Inferior parietal cortex (tissue), 1 donor: ENCODE measurements around the gene DNM3.

Experiments used
- DNase-seq: peaks from one replicate; pipeline ENCODE4 v3.0.0-alpha.2; 2016; ENCODE audit errors: extremely low spot score

The DNM3 gene

DNA sequence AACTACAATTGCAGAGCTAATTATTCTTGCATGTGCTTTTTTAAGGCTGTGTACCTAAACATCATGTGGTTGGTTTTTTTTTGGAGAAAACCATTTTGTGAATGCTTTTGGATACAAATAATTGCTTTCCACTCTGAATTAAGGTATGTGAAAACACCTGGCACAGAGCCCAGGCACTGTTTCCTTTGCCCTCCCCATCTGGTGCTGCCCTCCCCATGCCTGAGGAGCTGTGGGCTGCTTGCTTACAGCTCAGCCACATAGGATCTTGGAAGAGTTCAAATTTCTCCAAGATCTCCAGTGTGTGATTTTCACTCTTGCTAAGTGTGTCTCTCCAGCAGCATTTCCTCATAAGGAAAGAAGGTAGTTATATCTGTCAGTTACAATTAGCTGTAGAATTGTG lies 27.8 kb downstream of the DNM3 start:
- DNase-seq, result no peak

DNA sequence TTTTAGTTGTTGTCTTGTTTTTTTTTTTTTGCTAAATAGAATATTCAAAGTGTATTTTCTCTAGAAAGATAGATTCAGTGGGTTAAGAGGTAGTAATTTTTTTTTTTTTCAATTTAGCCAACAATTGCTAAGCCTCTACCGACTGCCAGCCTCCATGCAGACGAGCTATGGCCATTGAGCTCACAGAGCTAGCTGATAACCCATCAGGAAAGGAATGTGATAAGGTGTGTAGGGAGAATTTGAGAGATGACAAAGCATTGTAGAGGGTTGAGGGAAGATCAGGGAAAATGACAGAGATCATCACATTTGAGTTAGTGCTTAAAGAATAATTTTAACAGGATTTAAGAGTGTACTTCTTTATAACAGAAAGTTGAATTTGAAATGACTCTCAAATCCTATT lies 30.6 kb downstream of the DNM3 start:
- no peak for DNase-seq

GRCh38 chr1:171872430-171872829 lies 31.1 kb downstream of the DNM3 start:
- no peak for DNase-seq

DNA sequence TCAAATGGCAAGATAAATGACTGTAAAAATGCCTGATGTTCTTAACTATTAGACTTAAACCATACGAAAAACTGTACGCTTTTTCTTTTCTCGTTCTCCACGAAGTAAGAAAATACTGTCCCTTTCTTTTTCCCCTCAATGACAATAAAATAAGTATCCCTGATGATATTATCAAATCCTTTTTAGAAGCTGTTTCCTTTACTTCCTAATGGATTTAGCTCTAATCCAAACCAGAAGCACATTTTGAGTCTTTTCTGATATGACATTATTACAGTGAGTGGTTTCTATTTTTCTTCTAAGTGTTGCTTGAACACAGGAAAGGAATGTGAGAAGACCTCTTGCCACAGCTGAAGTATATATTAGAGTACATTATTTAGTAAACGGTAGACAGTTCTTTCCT lies 32.4 kb downstream of the DNM3 start:
- no peak for DNase-seq

GRCh38 chr1:171877701-171878100 lies 36.4 kb downstream of the DNM3 start:
- no peak for DNase-seq

- DNase-seq, result no peak
These were observed 38.3 kb downstream of the DNM3 start for GRCh38 chr1:171879556-171879955.

DNA sequence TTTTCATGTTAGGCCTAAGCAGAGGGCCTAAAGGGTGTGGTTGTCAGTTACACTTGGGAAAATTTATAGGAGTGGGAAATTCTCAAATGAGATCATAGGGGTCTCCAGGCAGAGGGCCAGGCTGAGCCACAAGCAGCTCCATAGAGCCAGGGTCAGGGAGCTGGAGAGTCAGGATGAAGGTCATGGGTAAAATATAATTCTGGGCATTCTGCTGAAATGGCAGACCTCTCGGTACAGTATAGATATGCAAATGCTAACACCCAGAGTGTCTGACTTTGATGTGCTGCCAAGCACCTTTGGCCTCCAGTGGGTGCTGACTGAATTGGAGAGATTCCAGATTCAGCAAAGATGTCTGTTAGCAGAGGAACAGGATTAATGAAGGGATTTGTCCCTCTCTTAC lies 40.1 kb downstream of the DNM3 start:
- DNase-seq, result no peak

GRCh38 chr1:171883849-171884248 lies 42.6 kb downstream of the DNM3 start:
- no peak for DNase-seq

- no peak for DNase-seq
These were observed 43.2 kb downstream of the DNM3 start for GRCh38 chr1:171884475-171884874.

DNA sequence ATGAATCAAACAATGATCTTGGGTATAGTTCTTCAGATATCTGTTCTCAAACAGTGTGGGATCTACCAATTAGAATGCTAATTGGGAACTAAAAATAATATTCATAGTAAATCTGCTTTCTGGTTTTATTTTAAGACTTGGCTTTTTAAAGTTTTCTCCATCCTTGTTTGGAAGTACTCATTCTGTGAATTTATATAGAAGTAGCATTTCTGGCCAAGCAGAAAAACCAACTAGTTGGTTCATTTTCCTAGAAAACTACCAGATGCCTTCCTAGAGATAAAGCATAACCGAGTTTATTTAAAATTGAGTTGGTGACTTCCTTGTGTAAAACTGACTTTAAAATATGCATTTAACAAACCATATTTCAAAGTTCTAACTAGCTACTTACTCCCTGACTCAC lies 48.8 kb downstream of the DNM3 start:
- DNase-seq, result no peak

DNA sequence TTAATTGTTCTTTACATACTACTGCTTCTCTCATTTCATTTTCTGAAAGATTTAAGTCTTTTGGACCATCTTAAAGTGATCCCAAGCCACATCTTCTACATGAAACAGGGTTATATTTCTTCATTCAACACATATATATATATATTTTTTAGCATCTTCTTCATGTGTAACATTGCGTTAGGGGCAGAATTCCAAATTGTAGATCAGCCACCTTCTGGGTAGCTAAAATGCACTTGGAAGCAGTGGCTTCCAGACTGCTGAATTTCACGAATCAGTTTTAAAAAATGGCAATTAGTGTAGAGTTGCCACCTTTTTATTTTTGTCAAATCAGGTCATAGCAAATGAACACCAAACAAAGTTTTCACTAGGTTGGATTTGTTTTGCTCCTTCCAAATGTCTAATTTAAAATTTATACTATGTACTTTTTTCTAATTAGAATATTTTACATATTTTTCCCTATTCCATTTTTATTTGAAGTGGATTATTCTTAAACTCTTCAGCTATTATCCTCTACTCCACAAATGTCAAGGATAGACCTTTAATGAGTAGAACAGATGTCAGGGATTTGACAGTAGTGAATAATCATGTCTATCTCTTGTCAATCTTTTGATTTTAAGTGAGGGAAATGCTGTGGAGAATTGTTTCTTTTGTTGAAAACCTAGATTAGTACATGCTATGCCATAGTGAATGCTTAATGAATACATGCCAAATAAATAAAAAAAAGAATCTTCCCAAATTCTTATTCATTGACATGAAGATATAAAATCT lies 55.8 kb downstream of the DNM3 start:
- DNase-seq, result no peak

- peak; percentile 85 for DNase-seq
These were observed 57.6 kb downstream of the DNM3 start for GRCh38 chr1:171898941-171899340.

DNA sequence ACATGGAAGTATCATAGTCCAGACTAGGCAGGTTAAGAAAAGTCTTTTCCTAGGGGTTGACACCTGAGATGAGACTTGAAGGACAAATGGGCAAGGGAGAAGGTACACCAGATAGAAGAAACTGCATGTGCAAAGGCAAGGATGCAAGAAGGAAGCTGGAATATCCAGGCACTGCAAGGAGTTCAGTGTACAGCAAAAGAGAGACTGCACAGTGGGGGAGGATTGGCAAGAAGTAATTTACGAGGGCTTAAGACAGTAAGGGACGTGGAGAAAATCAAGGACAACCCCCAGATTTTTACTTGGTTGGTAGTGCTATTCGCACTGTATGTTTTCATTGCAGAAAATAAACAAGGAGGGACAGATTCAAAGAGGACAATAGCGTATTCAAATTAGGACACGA lies 58.5 kb downstream of the DNM3 start:
- no peak for DNase-seq

DNA sequence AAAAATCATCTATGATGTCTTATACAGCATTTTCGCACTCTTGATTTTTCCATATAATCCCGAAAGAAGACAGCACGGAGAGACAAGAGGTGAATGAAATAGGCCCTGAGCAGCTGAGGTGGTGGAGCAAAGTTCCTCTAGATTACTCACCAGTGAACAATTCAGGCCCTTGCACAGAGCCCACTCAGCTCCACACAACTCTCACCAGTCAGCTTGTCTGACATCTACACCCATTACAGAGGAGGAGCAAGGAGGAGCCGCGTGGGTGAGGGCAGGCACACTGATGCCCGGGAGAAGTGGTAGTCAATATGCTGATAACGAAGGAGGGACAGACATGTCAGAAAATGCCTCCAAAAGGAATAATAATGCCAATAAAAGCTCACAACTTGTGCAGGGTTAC lies 59.9 kb downstream of the DNM3 start:
- no peak for DNase-seq

DNA sequence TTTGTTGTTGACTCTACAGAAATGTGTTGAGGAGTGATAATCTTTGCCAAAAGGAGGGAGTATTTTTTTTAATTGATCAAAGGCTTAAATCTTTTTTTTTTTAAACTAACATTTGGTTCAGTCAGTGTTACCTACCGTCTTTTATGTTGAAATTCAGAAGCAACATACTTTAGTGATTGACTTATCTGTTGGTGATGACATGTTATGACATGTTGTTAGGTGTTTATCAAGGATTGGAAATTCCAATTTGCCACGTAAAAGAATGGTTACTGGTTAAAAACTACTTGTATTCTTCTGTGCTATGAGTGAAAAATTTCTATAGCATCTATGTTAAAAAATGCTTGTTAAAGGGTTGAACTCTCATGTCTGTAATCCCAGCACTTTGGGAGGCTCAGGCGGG lies 61.2 kb downstream of the DNM3 start:
- no peak for DNase-seq

DNA sequence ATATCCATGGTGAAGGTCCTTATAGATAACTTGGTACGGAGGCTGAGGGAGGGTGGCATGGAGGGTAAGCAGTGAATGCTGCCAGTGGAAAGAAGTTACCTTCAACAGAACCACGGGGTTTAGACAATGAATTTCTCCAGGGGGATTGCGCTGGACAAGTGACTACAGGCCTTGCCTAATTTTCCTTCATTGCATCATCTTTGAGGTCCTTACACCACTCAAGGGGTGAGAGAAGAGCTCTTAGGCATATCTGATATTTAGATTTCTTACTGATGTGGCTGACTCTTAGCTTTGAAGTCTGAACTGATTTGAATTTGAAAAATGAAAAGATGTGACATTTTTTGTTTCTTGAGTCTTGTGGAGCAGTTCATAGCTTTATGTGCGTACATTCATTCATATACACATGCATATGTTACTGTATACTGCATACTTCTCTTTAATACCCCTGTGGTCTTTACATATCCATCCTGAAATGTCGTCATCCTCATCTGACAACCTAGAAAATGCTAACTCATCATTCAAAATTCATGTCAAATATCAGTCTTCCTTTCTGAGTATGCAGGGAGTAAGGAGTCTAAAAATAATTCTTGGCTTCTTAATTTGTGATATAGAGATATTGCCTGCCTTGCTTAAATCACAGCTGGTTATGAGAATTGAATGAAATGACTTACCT lies 63.6 kb downstream of the DNM3 start:
- DNase-seq, result no peak

DNA sequence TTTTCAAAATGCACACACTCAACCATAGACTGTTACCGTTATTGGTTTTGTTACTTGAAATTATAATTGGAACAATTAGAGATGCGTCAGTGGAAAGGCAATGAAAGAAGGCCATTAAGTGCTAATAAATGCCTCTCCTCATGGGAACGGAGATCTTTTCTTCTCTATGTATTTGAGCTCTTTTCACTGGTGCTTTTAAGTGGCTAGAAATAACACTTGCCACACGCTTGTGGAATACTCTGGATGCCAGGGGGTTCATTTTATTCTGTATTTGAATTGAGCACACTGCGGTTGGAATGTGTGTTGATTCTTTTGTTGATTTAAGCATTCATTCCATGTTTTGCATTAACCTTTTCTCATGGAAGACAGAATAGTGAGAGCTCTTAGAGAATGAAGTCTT lies 68.4 kb downstream of the DNM3 start:
- no peak for DNase-seq

DNA sequence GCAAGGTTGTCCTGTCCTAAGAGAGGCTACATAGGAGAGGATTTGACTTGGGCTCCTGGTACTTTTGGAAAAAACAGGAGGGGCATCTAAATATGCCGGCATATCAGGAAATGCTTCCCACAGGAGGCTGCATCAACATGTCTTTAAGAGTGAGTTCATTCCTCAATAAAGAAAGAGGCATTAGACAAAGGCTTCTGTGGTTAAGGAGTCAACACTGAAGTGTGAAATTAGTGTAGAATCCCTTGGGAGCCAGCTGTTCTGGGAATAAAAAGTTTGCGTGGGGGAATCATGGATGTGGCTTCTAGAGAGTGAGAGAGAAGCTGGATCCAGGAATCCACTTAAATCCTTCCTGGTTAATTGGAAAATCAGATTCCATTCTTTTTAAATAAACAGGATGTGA lies 69.5 kb downstream of the DNM3 start:
- no peak for DNase-seq

- DNase-seq, result no peak
These were observed 70.2 kb downstream of the DNM3 start for GRCh38 chr1:171911506-171911905.

- DNase-seq, result no peak
These were observed 71.3 kb downstream of the DNM3 start for GRCh38 chr1:171912509-171913175.

GRCh38 chr1:171913385-171913784 lies 72.1 kb downstream of the DNM3 start:
- peak; percentile 75 for DNase-seq

DNA sequence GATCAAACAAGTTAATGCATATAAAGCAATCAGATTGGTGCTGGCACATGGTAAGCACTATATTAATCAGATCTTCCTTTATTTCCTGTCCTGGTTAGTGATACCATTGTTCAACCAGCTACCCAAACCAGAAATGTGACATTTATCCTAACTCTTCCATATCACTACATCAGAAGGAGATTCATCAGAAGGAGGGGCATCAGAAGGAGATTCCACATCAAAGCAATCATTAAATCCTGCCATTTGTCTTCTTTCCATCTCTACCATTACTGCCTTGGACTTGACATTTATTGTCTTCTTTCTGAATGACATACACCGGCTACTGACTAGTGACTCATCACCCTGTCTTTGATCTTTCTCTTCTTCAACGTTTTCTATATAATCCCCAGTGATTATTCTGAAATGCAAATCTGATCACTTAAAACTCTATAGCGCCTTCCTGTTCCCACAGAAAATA lies 75.0 kb downstream of the DNM3 start:
- DNase-seq, result no peak

GRCh38 chr1:171917331-171917730 lies 76.0 kb downstream of the DNM3 start:
- no peak for DNase-seq
